DMS153 treated with DMSO at 0.1 percent for 48 hours (cell line): ENCODE measurements around the gene WNT5A.
"Not testable (repeated sequence)": the region's sequence is repeated elsewhere in the genome, so short reads cannot be mapped to it uniquely, and the experiment has no call there.

Source experiments
- DNase-seq: peaks from one replicate; lab custom pipeline; 2025; ENCODE audit not compliant: unreplicated experiment; lab: John Stamatoyannopoulos, UW

Gene WNT5A

GRCh38 chr3:55507808-55508207, 20.7 kb upstream of the WNT5A start:
- no peak for DNase-seq

DNA sequence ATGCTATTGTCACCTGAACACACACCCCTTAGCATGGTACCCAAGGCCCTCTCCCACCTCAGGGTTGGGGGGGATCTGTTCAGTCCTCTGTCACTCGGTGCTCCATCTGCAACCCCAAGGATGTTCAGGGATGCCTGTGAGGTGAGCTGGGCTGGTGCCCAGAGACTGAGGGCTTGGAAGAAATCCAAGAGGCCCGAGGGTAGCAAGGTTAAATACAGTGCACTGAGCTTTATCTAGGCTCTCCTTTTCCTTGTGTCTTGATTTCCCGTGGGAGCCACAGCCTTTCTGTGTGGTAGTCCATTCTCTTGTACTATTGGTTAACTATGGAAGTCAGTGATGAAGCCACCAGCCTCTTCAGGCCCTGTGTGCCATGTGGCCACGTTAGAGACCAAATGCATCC, 18.7 kb upstream of the WNT5A start:
- DNase-seq, result no peak

GRCh38 chr3:55505102-55505501, 18.0 kb upstream of the WNT5A start:
- DNase-seq, result not testable (repeated sequence)

GRCh38 chr3:55501905-55502304, 14.8 kb upstream of the WNT5A start:
- no peak for DNase-seq

DNA sequence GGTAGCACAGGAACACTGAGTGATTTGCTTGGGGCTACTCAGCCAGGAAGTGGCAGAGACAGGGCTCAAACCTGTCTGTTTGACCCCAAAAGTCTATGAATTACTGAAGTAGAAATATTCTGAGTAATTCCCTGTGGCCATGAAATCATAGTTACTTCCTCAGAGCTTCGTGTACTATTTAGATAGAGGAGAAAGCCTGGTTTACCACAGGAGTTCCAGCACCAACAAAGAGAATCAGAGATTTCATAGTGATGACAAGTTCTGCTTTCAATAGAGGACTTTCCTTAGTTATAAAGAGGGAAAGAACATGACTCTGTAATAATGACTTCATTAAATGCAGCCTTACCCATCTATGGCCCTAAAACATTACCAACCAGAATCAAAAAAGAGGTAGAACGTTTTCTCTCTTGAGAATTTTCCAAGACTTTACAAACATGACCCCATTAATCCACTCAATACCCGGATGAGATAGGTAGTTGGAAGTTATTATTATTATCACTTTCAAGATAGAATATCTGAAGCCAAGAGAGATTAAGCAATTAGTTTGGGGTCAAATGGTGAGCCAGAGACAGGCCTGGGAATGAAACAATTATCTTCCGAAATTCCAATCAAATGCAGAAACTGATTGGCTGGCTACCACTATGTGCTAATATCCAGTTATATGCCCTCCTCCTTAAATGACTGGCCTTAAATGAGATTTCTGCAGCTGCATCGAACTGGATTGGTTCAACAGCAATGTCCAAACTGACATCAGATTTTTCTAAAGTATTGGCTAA, 13.6 kb upstream of the WNT5A start:
- DNase-seq, result no peak

- no peak for DNase-seq
Observed at GRCh38 chr3:55498520-55498919, 11.4 kb upstream of the WNT5A start.

- DNase-seq, result no peak
Observed at GRCh38 chr3:55497250-55497649, 10.1 kb upstream of the WNT5A start.

DNA sequence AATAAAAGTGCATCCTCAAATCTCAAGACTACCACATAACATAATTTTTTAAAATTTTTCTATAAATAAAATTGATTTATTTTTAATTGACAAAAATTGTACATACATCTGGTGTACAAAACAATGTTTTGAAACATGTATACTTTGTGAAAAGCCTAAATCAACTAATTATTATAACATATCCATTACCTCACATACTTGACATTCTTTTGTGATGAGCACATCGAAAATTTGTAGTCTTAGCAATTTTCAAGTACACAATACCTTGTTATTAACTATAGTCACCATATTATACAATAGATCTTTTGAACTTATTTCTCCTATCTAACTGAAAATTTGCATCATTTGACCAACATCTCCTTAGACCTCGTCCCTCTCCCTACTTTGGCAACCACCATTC, 7.9 kb upstream of the WNT5A start:
- no peak for DNase-seq

DNA sequence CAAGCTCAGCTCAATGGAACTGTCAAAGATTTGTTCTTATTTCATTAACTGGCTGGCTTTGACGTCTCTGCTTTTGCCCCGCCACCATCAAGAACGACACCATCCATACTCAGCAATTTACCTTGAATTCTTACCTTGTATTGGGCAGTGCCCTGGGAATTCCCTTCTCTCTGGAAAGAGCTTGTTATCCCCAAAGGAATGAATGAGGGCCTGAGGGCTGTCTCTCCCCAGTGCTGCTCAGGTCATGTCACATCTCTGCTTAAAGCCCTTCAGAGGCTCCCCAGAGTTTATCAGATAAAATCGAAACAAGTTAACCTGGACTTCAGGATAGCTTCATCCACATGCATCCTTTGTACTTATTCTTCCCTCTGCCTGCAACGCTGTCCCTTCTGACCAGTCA, 5.9 kb upstream of the WNT5A start:
- no peak for DNase-seq

DNA sequence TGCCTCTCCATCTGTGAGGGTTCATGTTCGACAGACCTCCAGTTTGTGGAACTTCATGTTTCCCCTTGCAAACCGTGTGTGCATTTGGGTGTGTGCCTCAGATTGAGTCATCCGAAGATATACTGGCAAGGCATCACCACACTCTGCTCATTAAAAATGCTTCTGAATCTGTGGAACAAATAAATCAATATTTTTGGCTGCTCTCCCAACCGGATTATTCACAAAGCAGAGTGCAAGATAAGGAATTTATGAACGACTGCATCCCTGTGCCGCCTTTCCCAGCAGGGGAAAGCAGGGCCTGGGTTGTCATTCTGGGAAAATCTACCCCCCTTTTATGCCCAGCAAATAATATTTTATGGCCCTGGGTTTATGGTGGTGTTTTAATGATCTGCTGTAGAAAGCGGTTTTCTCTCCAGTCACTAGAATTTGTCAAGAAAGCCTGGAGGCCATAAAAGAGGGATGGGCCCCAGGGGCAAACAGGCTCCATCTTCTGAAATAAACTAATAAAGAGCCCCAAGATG, 4.2 kb upstream of the WNT5A start:
- no peak for DNase-seq

- no peak for DNase-seq
Observed at GRCh38 chr3:55490276-55490913, 3.3 kb upstream of the WNT5A start.

GRCh38 chr3:55489798-55490132, 2.7 kb upstream of the WNT5A start:
- no peak for DNase-seq

- DNase-seq, result no peak
Observed at GRCh38 chr3:55488398-55489055, 1.4 kb upstream of the WNT5A start.

DNA sequence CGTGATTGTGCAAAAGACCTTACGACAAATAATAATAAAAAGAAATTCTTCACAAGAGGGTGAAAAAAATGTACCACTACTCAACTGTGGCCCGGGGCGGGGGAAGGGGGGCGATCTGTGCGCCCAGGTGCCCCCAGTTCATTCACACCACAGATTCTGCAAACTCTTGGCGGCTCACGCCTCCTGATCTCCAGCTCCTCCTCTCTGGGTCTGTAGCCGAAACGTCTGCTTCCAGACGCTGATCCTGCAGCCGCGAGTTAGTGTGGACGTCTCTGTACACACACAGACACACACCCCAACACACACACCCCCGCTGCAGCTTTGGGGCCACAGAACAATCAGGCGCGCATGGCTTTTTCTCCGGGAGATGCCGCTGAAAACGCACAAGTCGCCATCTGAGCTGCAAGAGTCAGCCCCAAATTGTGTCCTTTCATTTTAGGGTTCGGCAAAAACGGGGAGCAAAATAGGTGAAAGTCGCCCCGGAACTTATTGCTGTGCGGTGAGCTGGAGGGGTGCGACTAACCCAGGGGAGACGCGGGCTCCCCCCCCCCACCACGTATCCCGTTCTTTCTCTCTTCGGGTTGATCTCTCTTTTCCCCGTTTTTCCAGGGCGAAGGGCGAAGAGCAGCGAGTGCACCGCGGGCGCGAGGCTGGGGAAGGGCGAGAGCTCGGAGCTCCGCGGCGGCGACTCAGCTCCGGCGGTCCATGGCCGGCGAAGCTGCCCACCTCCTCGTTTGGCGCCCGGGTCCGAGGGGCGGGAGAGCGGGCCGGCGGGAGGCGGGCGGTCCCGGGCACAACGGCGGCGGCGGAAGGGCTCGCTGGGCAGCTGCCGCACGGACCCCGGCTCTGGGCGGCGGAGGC, 505 bp upstream of the WNT5A start:
- DNase-seq, result no peak

- DNase-seq, result no peak
Observed at GRCh38 chr3:55486101-55486856, 827 bp downstream of the WNT5A start.

GRCh38 chr3:55484801-55485791, 2.0 kb downstream of the WNT5A start:
- DNase-seq, result peak; percentile 14

DNA sequence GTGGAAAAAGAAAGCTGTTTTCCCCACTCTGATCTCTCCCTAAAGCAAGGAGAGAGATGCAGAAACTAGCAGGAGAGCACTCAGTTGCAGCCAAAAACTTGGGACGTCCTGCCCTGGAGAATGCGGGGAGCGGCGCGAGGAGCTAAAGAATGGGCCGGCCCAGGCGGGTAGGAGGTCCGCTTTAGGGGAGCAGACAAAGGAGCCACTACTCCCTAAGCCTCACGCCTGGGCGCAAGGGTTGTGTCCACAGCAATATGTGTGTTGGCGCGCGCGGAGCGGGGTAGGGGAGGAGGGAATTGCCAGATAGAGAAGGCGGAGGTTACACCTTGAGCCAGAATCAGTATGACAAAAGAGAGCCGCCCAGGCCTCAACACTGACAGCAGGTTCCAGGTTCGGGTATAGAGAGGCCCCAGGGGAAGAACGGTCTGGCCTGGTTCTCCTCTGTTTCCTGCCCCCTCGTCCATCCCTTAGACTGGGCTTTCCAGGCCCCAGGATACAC, 2.9 kb downstream of the WNT5A start:
- no peak for DNase-seq

- DNase-seq, result no peak
Observed at GRCh38 chr3:55483196-55484095, 3.7 kb downstream of the WNT5A start.
